ENCODE measurements around the gene AIRE.
A peak's percentile ranks its signal among the peaks of the same experiment; 100 is the strongest.

AIRE gene

DNA sequence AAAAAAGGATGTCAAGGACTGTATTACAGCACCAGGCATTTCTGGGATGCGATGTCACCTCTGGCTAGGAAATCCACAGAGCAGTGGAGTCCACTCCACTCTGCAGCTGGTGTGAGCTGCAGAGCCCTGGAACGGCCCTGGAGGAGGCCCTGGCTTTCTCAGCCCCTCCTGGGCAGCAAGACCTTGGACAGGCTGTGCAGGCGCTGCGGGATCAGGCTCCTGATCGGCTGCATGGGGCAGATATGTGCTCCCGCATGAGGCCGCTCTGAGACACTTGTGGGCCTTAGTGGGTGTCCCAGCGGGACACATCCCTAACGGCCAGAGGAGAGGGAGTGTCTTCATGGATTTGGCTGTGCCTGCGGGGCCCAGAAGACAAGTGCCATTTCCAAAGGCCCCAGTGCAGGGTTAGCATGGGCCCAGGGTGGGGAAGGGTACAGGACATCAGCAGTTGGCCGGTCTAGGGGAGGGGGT lies 30.1 kb upstream of the AIRE start:
- Histone ChIP-seq H2BK12ac (ENCODE audit: low read length in 2 of 2) (no peak overlapping the region), H3K79me1 (replicated peaks; ENCODE audit: low read length, poor library complexity, severe bottlenecking) (no peaks in the 10 kb centered on the region), H2BK120ac (ENCODE audit: low read depth, low read length) (no peak overlapping the region), H3K4me2 (ENCODE audit: low read length, poor library complexity, severe bottlenecking) (no peak overlapping the region), H2AFZ (ENCODE audit: low read depth, low read length) (no peak overlapping the region), H3K4me3 (ENCODE audit: insufficient read depth in 1 of 2, low read depth in 1 of 2, low read length in 2 of 2) (no peak overlapping the region), H3K36me3 (ENCODE audit: control insufficient read depth in 1 of 2, insufficient read depth in 2 of 2, low read depth in 1 of 2, low read length in 2 of 2) (no peaks in the 10 kb centered on the region), H2BK15ac (ENCODE audit: low read depth, poor library complexity, severe bottlenecking) (no peak overlapping the region), H2AK5ac (ENCODE audit: low read length, severe bottlenecking) (no peak overlapping the region), H3K23ac (ENCODE audit: low read length in 2 of 2) (no peak overlapping the region), H3K27ac (ENCODE audit: low read length, poor library complexity, severe bottlenecking) (no peak overlapping the region), H3K27me3 (ENCODE audit: control insufficient read depth in 1 of 2, insufficient read depth in 1 of 2, low read length in 2 of 2) (peaks cover 38% of the 10 kb centered on the region in 2 experiments), H3K4me1 (ENCODE audit: control insufficient read depth, insufficient read depth, low read depth, low read length) (no peaks in the 10 kb centered on the region), H3K18ac (ENCODE audit: low read depth in 1 of 2, low read length in 2 of 2) (no peak overlapping the region), H3K9me3 (ENCODE audit: control insufficient read depth, low read length) (peaks cover 6% of the 10 kb centered on the region), H4K91ac (ENCODE audit: low read length) (no peak overlapping the region), H3K14ac (ENCODE audit: low read length in 2 of 2) (no peak overlapping the region), H3K4ac (ENCODE audit: low read depth in 1 of 2, low read length in 2 of 2) (no peak overlapping the region), H4K8ac (ENCODE audit: low read length) (no peak overlapping the region), H3K9ac (ENCODE audit: low read length) (no peak overlapping the region), H2BK5ac (ENCODE audit: low read depth, low read length, poor library complexity, severe bottlenecking) (no peak overlapping the region)
- DNase-seq = peak; percentile 50
- WGBS = 84% methylated on average over 11 of the region's 11 CpGs

DNA sequence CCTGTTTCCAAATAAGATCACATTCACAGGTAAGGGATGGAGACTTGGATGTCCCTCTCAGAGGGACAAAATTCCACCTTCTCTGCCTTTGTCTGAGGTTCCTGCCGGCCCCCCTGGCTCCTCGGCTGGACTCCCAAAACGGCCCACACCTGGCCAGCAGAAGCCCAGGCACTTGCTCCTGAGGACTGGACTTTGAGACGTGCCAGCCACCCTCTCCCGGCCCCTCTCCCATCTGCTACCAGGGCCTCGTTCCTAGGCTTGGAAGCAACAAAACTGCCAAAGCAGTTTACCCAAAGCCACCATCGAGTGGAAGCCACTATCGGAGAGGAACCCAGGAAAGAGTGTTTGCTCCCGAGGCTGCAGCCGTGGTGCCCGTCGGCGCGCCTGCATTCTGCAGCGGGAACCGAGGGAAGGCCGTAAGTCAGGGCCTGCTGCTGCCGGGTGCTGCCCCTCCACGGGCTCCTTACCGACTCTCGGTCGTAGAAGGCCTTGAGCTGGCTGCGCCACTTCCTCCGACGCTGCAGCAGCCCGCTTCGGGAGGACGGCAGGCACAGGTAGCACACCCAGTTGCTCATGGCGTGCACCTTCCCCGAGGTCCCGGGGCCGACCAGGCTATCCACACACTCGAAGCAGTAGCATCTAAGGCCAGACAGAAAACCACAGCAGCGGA lies 27.5 kb upstream of the AIRE start:
- Histone ChIP-seq H3K27ac (ENCODE audit: low read length, poor library complexity, severe bottlenecking) (no peak overlapping the region), H2BK15ac (ENCODE audit: low read depth, poor library complexity, severe bottlenecking) (no peak overlapping the region), H3K4me3 (ENCODE audit: insufficient read depth in 1 of 2, low read depth in 1 of 2, low read length in 2 of 2) (no peak overlapping the region), H4K91ac (ENCODE audit: low read length) (no peak overlapping the region), H3K27me3 (ENCODE audit: control insufficient read depth in 1 of 2, insufficient read depth in 1 of 2, low read length in 2 of 2) (peaks cover 49 to 50% of the 10 kb centered on the region in 2 experiments), H3K9ac (ENCODE audit: low read length) (no peak overlapping the region), H3K4me1 (ENCODE audit: control insufficient read depth, insufficient read depth, low read depth, low read length) (no peaks in the 10 kb centered on the region), H3K9me3 (ENCODE audit: control insufficient read depth, low read length) (peaks cover 6% of the 10 kb centered on the region), H2BK12ac (ENCODE audit: low read length in 2 of 2) (no peak overlapping the region), H3K14ac (ENCODE audit: low read length in 2 of 2) (no peak overlapping the region), H2BK120ac (ENCODE audit: low read depth, low read length) (no peak overlapping the region), H2BK5ac (ENCODE audit: low read depth, low read length, poor library complexity, severe bottlenecking) (no peak overlapping the region), H4K8ac (ENCODE audit: low read length) (no peak overlapping the region), H3K79me1 (replicated peaks; ENCODE audit: low read length, poor library complexity, severe bottlenecking) (no peaks in the 10 kb centered on the region), H2AFZ (ENCODE audit: low read depth, low read length) (no peak overlapping the region), H2AK5ac (ENCODE audit: low read length, severe bottlenecking) (no peak overlapping the region), H3K18ac (ENCODE audit: low read depth in 1 of 2, low read length in 2 of 2) (no peak overlapping the region), H3K36me3 (ENCODE audit: control insufficient read depth in 1 of 2, insufficient read depth in 2 of 2, low read depth in 1 of 2, low read length in 2 of 2) (no peaks in the 10 kb centered on the region), H3K4ac (ENCODE audit: low read depth in 1 of 2, low read length in 2 of 2) (no peak overlapping the region), H3K23ac (ENCODE audit: low read length in 2 of 2) (no peak overlapping the region), H3K4me2 (ENCODE audit: low read length, poor library complexity, severe bottlenecking) (no peak overlapping the region)
- DNase-seq = no peak
- WGBS = 86% methylated on average over 34 of the region's 34 CpGs

DNA sequence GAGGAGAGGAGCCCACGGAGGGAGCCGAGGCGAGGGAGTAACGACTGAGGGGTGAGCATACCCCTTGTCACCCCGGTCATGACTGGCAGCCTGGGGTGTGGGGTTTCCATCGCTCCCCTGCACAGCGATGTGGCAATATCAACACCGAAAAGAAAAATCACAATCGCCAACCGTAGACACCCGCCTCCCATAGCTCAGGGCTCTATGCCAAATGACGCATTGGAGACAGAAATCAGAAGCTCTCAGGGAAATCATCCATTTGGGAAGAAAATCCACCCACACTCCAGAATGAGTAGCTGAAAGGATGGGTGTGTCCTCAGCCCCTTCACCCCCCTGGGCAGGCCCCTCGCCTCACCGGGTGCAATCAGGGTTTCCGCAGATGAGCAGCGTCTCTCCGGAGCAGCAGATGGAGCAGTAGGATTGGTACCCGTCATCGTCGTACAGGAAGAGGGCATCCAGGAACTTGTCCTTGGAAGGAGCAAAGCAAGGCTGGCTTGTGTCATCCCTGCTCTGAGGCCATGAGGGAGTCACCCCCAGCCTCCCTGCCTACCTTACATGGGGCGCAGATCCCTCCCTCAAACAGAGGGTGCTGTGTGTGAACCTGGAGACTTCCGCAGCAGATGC lies 26.5 kb upstream of the AIRE start:
- Histone ChIP-seq H2AFZ (ENCODE audit: low read depth, low read length) (no peak overlapping the region), H4K91ac (ENCODE audit: low read length) (no peak overlapping the region), H3K18ac (ENCODE audit: low read depth in 1 of 2, low read length in 2 of 2) (no peak overlapping the region), H3K4me2 (ENCODE audit: low read length, poor library complexity, severe bottlenecking) (no peak overlapping the region), H2BK15ac (ENCODE audit: low read depth, poor library complexity, severe bottlenecking) (peak overlapping the region; percentile 9), H3K27me3 (ENCODE audit: control insufficient read depth in 1 of 2, insufficient read depth in 1 of 2, low read length in 2 of 2) (peaks cover 43 to 49% of the 10 kb centered on the region in 2 experiments), H3K4me3 (ENCODE audit: insufficient read depth in 1 of 2, low read depth in 1 of 2, low read length in 2 of 2) (no peak overlapping the region), H3K36me3 (ENCODE audit: control insufficient read depth in 1 of 2, insufficient read depth in 2 of 2, low read depth in 1 of 2, low read length in 2 of 2) (no peaks in the 10 kb centered on the region), H2BK5ac (ENCODE audit: low read depth, low read length, poor library complexity, severe bottlenecking) (no peak overlapping the region), H3K4ac (ENCODE audit: low read depth in 1 of 2, low read length in 2 of 2) (no peak overlapping the region), H3K9ac (ENCODE audit: low read length) (no peak overlapping the region), H3K79me1 (replicated peaks; ENCODE audit: low read length, poor library complexity, severe bottlenecking) (no peaks in the 10 kb centered on the region), H2AK5ac (ENCODE audit: low read length, severe bottlenecking) (no peak overlapping the region), H3K14ac (ENCODE audit: low read length in 2 of 2) (no peak overlapping the region), H3K23ac (ENCODE audit: low read length in 2 of 2) (no peak overlapping the region), H2BK12ac (ENCODE audit: low read length in 2 of 2) (no peak overlapping the region), H3K27ac (ENCODE audit: low read length, poor library complexity, severe bottlenecking) (no peak overlapping the region), H4K8ac (ENCODE audit: low read length) (no peak overlapping the region), H3K9me3 (ENCODE audit: control insufficient read depth, low read length) (peaks cover 6% of the 10 kb centered on the region), H2BK120ac (ENCODE audit: low read depth, low read length) (no peak overlapping the region), H3K4me1 (ENCODE audit: control insufficient read depth, insufficient read depth, low read depth, low read length) (no peaks in the 10 kb centered on the region)
- no peak for DNase-seq
- 90% methylated on average over 22 of the region's 22 CpGs for WGBS

DNA sequence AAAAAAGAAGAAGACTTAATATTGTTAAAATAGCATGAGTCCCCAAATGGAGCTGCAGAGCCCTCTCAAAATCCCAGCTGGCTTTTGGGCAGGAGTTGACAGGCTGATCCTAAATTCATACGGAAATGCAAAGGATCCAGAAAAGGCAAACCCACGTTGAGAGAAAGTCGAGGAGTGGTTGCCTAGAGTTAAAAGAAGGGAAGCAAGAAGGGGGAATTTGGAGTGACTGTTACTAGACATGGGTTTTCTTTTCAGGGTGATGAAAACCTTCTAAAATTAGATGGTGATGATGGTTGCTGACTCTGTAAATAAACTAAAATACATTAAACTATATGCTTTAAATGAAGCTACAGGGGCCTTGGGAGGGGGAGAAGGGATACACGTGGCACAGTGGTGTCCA lies 25.6 kb upstream of the AIRE start:
- Histone ChIP-seq H3K27me3 (ENCODE audit: control insufficient read depth in 1 of 2, insufficient read depth in 1 of 2, low read length in 2 of 2) (peaks cover 37 to 44% of the 10 kb centered on the region in 2 experiments), H3K4me2 (ENCODE audit: low read length, poor library complexity, severe bottlenecking) (no peak overlapping the region), H4K91ac (ENCODE audit: low read length) (no peak overlapping the region), H3K18ac (ENCODE audit: low read depth in 1 of 2, low read length in 2 of 2) (no peak overlapping the region), H2BK5ac (ENCODE audit: low read depth, low read length, poor library complexity, severe bottlenecking) (no peak overlapping the region), H3K9ac (ENCODE audit: low read length) (no peak overlapping the region), H3K4me3 (ENCODE audit: insufficient read depth in 1 of 2, low read depth in 1 of 2, low read length in 2 of 2) (no peak overlapping the region), H3K4ac (ENCODE audit: low read depth in 1 of 2, low read length in 2 of 2) (no peak overlapping the region), H3K23ac (ENCODE audit: low read length in 2 of 2) (no peak overlapping the region), H3K14ac (ENCODE audit: low read length in 2 of 2) (no peak overlapping the region), H3K36me3 (ENCODE audit: control insufficient read depth in 1 of 2, insufficient read depth in 2 of 2, low read depth in 1 of 2, low read length in 2 of 2) (no peaks in the 10 kb centered on the region), H3K9me3 (ENCODE audit: control insufficient read depth, low read length) (peaks cover 6% of the 10 kb centered on the region), H2BK15ac (ENCODE audit: low read depth, poor library complexity, severe bottlenecking) (no peak overlapping the region), H4K8ac (ENCODE audit: low read length) (no peak overlapping the region), H3K79me1 (replicated peaks; ENCODE audit: low read length, poor library complexity, severe bottlenecking) (no peaks in the 10 kb centered on the region), H3K4me1 (ENCODE audit: control insufficient read depth, insufficient read depth, low read depth, low read length) (no peaks in the 10 kb centered on the region), H2AK5ac (ENCODE audit: low read length, severe bottlenecking) (no peak overlapping the region), H2BK12ac (ENCODE audit: low read length in 2 of 2) (no peak overlapping the region), H3K27ac (ENCODE audit: low read length, poor library complexity, severe bottlenecking) (no peak overlapping the region), H2AFZ (ENCODE audit: low read depth, low read length) (no peak overlapping the region), H2BK120ac (ENCODE audit: low read depth, low read length) (no peak overlapping the region)
- no peak for DNase-seq
- 89% methylated on average over 4 of the region's 4 CpGs for WGBS

All from mesenchymal stem cell (in vitro differentiated cells and primary cell).